B cell (primary cell): Measurements from ENCODE around the gene MTCL1. TPM values are rescaled to one million over a fixed set of nuclear protein-coding genes. Genes with fewer than 3 reads are reported as not detected.

ENCODE experiments used
- ATAC-seq: fragments of 200-7000 bp; cut with Tn5 transposase; one replicate; pipeline ENCODE4 v1.10.0; 2021; ENCODE audit warnings: low read depth, mild to moderate bottlenecking, moderate number of reproducible peaks, moderate library complexity
- CTCF ChIA-PET: fragments of 350-600 bp; sonication (Branson Sonifier 250); formaldehyde crosslinking; loops from one replicate; lab custom pipeline; 2021; ENCODE audit warnings: antibody characterized with exemption, inconsistent platforms; lab: Charles Lee
- POLR2A ChIA-PET: fragments of 350-600 bp; sonication (Branson Sonifier 250); formaldehyde crosslinking; loops from one replicate; lab custom pipeline; 2021; ENCODE audit warnings: antibody characterized with exemption; lab: Charles Lee
- DNase-seq: peaks from one replicate; pipeline ENCODE4 v3.0.0; 2013
- H2AFZ ChIP-seq: 2 replicates; pipeline ENCODE4 v1.6.1; 2012; ENCODE audit warnings: mild to moderate bottlenecking, low read depth, low read length; ENCODE audit not compliant: insufficient read depth, poor library complexity, severe bottlenecking
- H3K27ac ChIP-seq, 2 donors: 1 replicate in 1 of 2; 2 replicates in 1 of 2; pipeline ENCODE4 v1.5.1; 2012 to 2013; ENCODE audit warnings: low read length in 2 of 2, mild to moderate bottlenecking in 2 of 2, moderate library complexity in 1 of 2
- H3K27me3 ChIP-seq, 4 experiments: fragments of 200-600 bp in 1 of 4; sonication (generic) in 1 of 4; replicated peaks in 1 of 4; 1 replicate in 2 of 4; 2 replicates in 2 of 4; pipeline versions ENCODE4 v1.6.1 to v1.7.0; 2013 to 2016; ENCODE audit warnings: low read length in 3 of 4, mild to moderate bottlenecking in 2 of 4, mixed read lengths in 1 of 4, moderate library complexity in 1 of 4; ENCODE audit not compliant: insufficient read depth in 4 of 4, control insufficient read depth in 3 of 4; ENCODE audit errors: control extremely low read depth in 1 of 4
- H3K36me3 ChIP-seq, 2 experiments: replicated peaks in 1 of 2; 1 replicate in 1 of 2; 2 replicates in 1 of 2; pipeline versions ENCODE4 v1.6.1 to v1.7.1; 2013; ENCODE audit warnings: low read length in 1 of 2; ENCODE audit not compliant: insufficient read depth in 2 of 2, control insufficient read depth in 1 of 2; ENCODE audit errors: control extremely low read depth in 1 of 2, extremely low read depth in 1 of 2
- H3K4me1 ChIP-seq, 2 donors: fragments of 200-600 bp in 1 of 2; sonication (generic) in 1 of 2; 1 replicate in 1 of 2; 2 replicates in 1 of 2; pipeline versions ENCODE4 v1.5.1 to v1.6.1; 2013 to 2017; ENCODE audit warnings: low read length in 2 of 2; ENCODE audit not compliant: control insufficient read depth in 2 of 2, insufficient read depth in 2 of 2
- H3K4me2 ChIP-seq: replicated peaks from 2 replicates; pipeline ENCODE3; 2012; ENCODE audit warnings: mild to moderate bottlenecking, low read depth, low read length; ENCODE audit not compliant: poor library complexity, severe bottlenecking
- H3K4me3 ChIP-seq, 5 experiments: fragments of 200-600 bp in 1 of 5; sonication (generic) in 1 of 5; 1 replicate in 3 of 5; 2 replicates in 2 of 5; pipeline versions ENCODE4 v1.5.1 to v1.7.0; 2011 to 2016; ENCODE audit warnings: low read length in 4 of 5, mild to moderate bottlenecking in 4 of 5, low read depth in 2 of 5, control low read depth in 1 of 5, moderate library complexity in 1 of 5; ENCODE audit not compliant: insufficient read depth in 1 of 5; ENCODE audit errors: control extremely low read depth in 1 of 5, extremely low read depth in 1 of 5
- H3K79me2 ChIP-seq: fragments of 200-600 bp; sonication (generic); one replicate; pipeline ENCODE4 v1.6.0; 2016; ENCODE audit warnings: low read length; ENCODE audit not compliant: control insufficient read depth, insufficient read depth
- H3K9ac ChIP-seq: fragments of 200-600 bp; sonication (generic); 2 replicates; pipeline ENCODE4 v1.6.1; 2017; ENCODE audit warnings: mild to moderate bottlenecking, low read length, moderate library complexity
- H3K9me3 ChIP-seq, 3 donors: one replicate each; pipeline versions ENCODE4 v1.6.1 to v1.7.1; 2013; ENCODE audit warnings: low read length in 2 of 3; ENCODE audit not compliant: control insufficient read depth in 2 of 3, insufficient read depth in 1 of 3; ENCODE audit errors: control extremely low read depth in 1 of 3
- H4K20me1 ChIP-seq: 2 replicates; pipeline ENCODE4 v1.6.0; 2012; ENCODE audit warnings: mild to moderate bottlenecking, low read length; ENCODE audit not compliant: insufficient read depth, control insufficient read depth, poor library complexity, severe bottlenecking
- H3K27ac Mint-ChIP-seq: one replicate; pipeline ENCODE4 v1.8.0; 2021; ENCODE audit warnings: mixed read lengths
- H3K27me3 Mint-ChIP-seq: one replicate; pipeline ENCODE4 v1.8.0; 2021; ENCODE audit warnings: mixed read lengths
- H3K4me1 Mint-ChIP-seq: one replicate; pipeline ENCODE4 v1.8.0; 2021; ENCODE audit warnings: mixed read lengths
- H3K4me3 Mint-ChIP-seq: one replicate; pipeline ENCODE4 v1.8.0; 2021; ENCODE audit warnings: mixed read lengths
- H3K9me3 Mint-ChIP-seq: one replicate; pipeline ENCODE4 v1.8.0; 2022; ENCODE audit warnings: mixed read lengths; ENCODE audit not compliant: insufficient read depth
- CTCF ChIP-seq: fragments of 200-600 bp; IDR thresholded peaks from one replicate; pipeline ENCODE4 v1.8.0; 2022; ENCODE audit warnings: antibody characterized with exemption, mild to moderate bottlenecking
- EZH2 ChIP-seq: IDR thresholded peaks from 2 replicates; pipeline ENCODE4 v1.6.1; 2012; ENCODE audit warnings: borderline replicate concordance, low read depth, mild to moderate bottlenecking, moderate library complexity, low read length; ENCODE audit not compliant: insufficient read depth, poor library complexity, severe bottlenecking
- WGBS: methylation state at CpG from one replicate; pipeline ENCODE4 v1.1.5; 2013; ENCODE audit warnings: missing lambda C conversion rate; ENCODE audit not compliant: insufficient coverage; 5-methylcytosine and 5-hydroxymethylcytosine counted together
- intact Hi-C: fragments of 100-400 bp; cut with micrococcal nuclease; formaldehyde crosslinking; loops from one replicate; pipeline ENCODE4 v1.10.0; 2022
- polyA plus RNA-seq: library from polyadenylated mRNA; depleted of rRNA; stranded (reverse); fragments of >200 nt; gene quantifications from 2 replicates; pipeline ENCODE4 v1.2.3, GENCODE V29; 2012
- total RNA-seq, 2 donors: library from RNA; stranded (reverse); fragments of 120-200 nt in 1 of 2; gene quantifications; 1 replicate in 1 of 2; 2 replicates in 1 of 2; pipeline versions ENCODE4 v1.2.3 to v1.2.4, GENCODE V29; 2013 to 2022

The MTCL1 gene
- total and polyA plus RNA-seq, 2 donors (not counting 1 experiment from before 2014, with no cell fraction given), result 2.7 to 5.8 TPM

DNA sequence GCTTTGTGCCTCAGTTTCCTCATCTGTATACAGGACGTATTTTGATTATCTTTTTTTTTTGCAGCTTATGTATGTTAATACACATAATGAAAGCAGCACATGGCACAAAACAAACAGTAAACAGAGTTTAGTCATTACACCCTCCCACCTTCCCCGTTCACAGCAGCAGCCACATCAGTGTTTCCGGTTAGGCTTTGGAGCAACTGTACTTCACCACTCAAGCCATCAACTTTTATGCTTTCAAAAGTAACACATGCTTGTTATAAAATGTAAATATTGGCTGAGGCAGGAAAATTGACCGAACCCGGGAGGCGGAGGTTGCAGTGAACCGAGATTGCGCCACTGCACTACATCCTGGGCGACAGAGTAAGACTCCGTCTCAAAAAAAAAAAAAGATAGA, 117.3 kb downstream of the MTCL1 start:
- no peaks in the 10 kb centered on the region for H3K4me1 Mint-ChIP-seq
- ATAC-seq (no peak), DNase-seq (no peak)
- no peaks in the 10 kb centered on the region for H3K27me3 Mint-ChIP-seq
- TF ChIP-seq CTCF (no peak), EZH2 (no peak)
- POLR2A ChIA-PET, result no interaction called here
- Histone ChIP-seq H2AFZ (no peak overlapping the region), H3K27me3 (no peaks in the 10 kb centered on the region), H3K79me2 (no peaks in the 10 kb centered on the region), H3K9me3 (no peaks in the 10 kb centered on the region), H3K4me3 (no peak overlapping the region), H3K9ac (no peak overlapping the region), H3K4me2 (no peak overlapping the region), H3K36me3 (peaks cover 0 to 4% of the 10 kb centered on the region in 2 experiments), H3K27ac (no peak overlapping the region), H3K4me1 (no peaks in the 10 kb centered on the region), H4K20me1 (no peaks in the 10 kb centered on the region)
- H3K9me3 Mint-ChIP-seq, result no peaks in the 10 kb centered on the region
- CTCF ChIA-PET, result no interaction called here
- H3K4me3 Mint-ChIP-seq, result no peak overlapping the region
- intact Hi-C loops, result no loop called here
- WGBS, result no CpG with 5 or more reads among the region's 10 CpGs
- no peak overlapping the region for H3K27ac Mint-ChIP-seq

DNA sequence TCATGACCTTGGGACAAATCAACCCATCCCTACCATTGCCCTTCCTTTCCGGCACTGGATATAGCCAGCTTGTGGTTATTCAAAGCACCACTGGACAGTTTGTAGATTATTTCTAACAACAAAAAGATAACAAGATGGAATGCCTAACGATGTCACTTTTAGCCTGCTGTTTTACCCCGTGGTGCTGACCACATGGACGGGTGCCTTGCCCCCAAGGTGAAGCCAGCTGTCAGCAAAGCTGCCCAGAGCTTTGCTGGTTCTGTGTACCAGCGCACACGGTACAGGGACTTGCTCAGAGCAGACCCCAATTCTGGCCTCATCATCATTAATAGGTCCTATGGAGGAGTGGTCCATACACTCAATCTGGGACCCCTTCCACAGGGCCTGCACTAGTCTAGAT, 118.2 kb downstream of the MTCL1 start:
- Histone ChIP-seq H3K27me3 (no peaks in the 10 kb centered on the region), H3K4me3 (no peak overlapping the region), H3K79me2 (no peaks in the 10 kb centered on the region), H3K9ac (no peak overlapping the region), H4K20me1 (no peaks in the 10 kb centered on the region), H3K27ac (no peak overlapping the region), H3K36me3 (peaks cover 0 to 4% of the 10 kb centered on the region in 2 experiments), H3K9me3 (no peaks in the 10 kb centered on the region), H2AFZ (no peak overlapping the region), H3K4me2 (no peak overlapping the region), H3K4me1 (no peaks in the 10 kb centered on the region)
- intact Hi-C loops, result no loop called here
- ATAC-seq, result no peak
- POLR2A ChIA-PET, result no interaction called here
- DNase-seq, result no peak
- no peaks in the 10 kb centered on the region for H3K27me3 Mint-ChIP-seq
- no peak overlapping the region for H3K27ac Mint-ChIP-seq
- H3K9me3 Mint-ChIP-seq, result no peaks in the 10 kb centered on the region
- no peaks in the 10 kb centered on the region for H3K4me1 Mint-ChIP-seq
- 50% methylated on average over 2 of the region's 6 CpGs for WGBS
- CTCF ChIA-PET, result no interaction called here
- H3K4me3 Mint-ChIP-seq, result no peak overlapping the region
- TF ChIP-seq CTCF (no peak), EZH2 (no peak)
